B cell (primary cell): ENCODE results near the gene TMEM266. TPM values are rescaled to one million over a fixed set of nuclear protein-coding genes. Genes with fewer than 3 reads are reported as not detected.

Experiments used
- ATAC-seq: fragments of 200-7000 bp; cut with Tn5 transposase; one replicate; pipeline ENCODE4 v1.10.0; 2021; ENCODE audit warnings: low read depth, mild to moderate bottlenecking, moderate number of reproducible peaks, moderate library complexity
- CTCF ChIA-PET: fragments of 350-600 bp; sonication (Branson Sonifier 250); formaldehyde crosslinking; loops from one replicate; lab custom pipeline; 2021; ENCODE audit warnings: antibody characterized with exemption, inconsistent platforms; lab: Charles Lee
- POLR2A ChIA-PET: fragments of 350-600 bp; sonication (Branson Sonifier 250); formaldehyde crosslinking; loops from one replicate; lab custom pipeline; 2021; ENCODE audit warnings: antibody characterized with exemption; lab: Charles Lee
- DNase-seq: peaks from one replicate; pipeline ENCODE4 v3.0.0; 2013
- H2AFZ ChIP-seq: 2 replicates; pipeline ENCODE4 v1.6.1; 2012; ENCODE audit warnings: mild to moderate bottlenecking, low read depth, low read length; ENCODE audit not compliant: insufficient read depth, poor library complexity, severe bottlenecking
- H3K27ac ChIP-seq, 2 donors: 1 replicate in 1 of 2; 2 replicates in 1 of 2; pipeline ENCODE4 v1.5.1; 2012 to 2013; ENCODE audit warnings: low read length in 2 of 2, mild to moderate bottlenecking in 2 of 2, moderate library complexity in 1 of 2
- H3K27me3 ChIP-seq, 4 experiments: fragments of 200-600 bp in 1 of 4; sonication (generic) in 1 of 4; replicated peaks in 1 of 4; 1 replicate in 2 of 4; 2 replicates in 2 of 4; pipeline versions ENCODE4 v1.6.1 to v1.7.0; 2013 to 2016; ENCODE audit warnings: low read length in 3 of 4, mild to moderate bottlenecking in 2 of 4, mixed read lengths in 1 of 4, moderate library complexity in 1 of 4; ENCODE audit not compliant: insufficient read depth in 4 of 4, control insufficient read depth in 3 of 4; ENCODE audit errors: control extremely low read depth in 1 of 4
- H3K36me3 ChIP-seq, 2 experiments: replicated peaks in 1 of 2; 1 replicate in 1 of 2; 2 replicates in 1 of 2; pipeline versions ENCODE4 v1.6.1 to v1.7.1; 2013; ENCODE audit warnings: low read length in 1 of 2; ENCODE audit not compliant: insufficient read depth in 2 of 2, control insufficient read depth in 1 of 2; ENCODE audit errors: control extremely low read depth in 1 of 2, extremely low read depth in 1 of 2
- H3K4me1 ChIP-seq, 2 donors: fragments of 200-600 bp in 1 of 2; sonication (generic) in 1 of 2; 1 replicate in 1 of 2; 2 replicates in 1 of 2; pipeline versions ENCODE4 v1.5.1 to v1.6.1; 2013 to 2017; ENCODE audit warnings: low read length in 2 of 2; ENCODE audit not compliant: control insufficient read depth in 2 of 2, insufficient read depth in 2 of 2
- H3K4me2 ChIP-seq: replicated peaks from 2 replicates; pipeline ENCODE3; 2012; ENCODE audit warnings: mild to moderate bottlenecking, low read depth, low read length; ENCODE audit not compliant: poor library complexity, severe bottlenecking
- H3K4me3 ChIP-seq, 5 experiments: fragments of 200-600 bp in 1 of 5; sonication (generic) in 1 of 5; 1 replicate in 3 of 5; 2 replicates in 2 of 5; pipeline versions ENCODE4 v1.5.1 to v1.7.0; 2011 to 2016; ENCODE audit warnings: low read length in 4 of 5, mild to moderate bottlenecking in 4 of 5, low read depth in 2 of 5, control low read depth in 1 of 5, moderate library complexity in 1 of 5; ENCODE audit not compliant: insufficient read depth in 1 of 5; ENCODE audit errors: control extremely low read depth in 1 of 5, extremely low read depth in 1 of 5
- H3K79me2 ChIP-seq: fragments of 200-600 bp; sonication (generic); one replicate; pipeline ENCODE4 v1.6.0; 2016; ENCODE audit warnings: low read length; ENCODE audit not compliant: control insufficient read depth, insufficient read depth
- H3K9ac ChIP-seq: fragments of 200-600 bp; sonication (generic); 2 replicates; pipeline ENCODE4 v1.6.1; 2017; ENCODE audit warnings: mild to moderate bottlenecking, low read length, moderate library complexity
- H3K9me3 ChIP-seq, 3 donors: one replicate each; pipeline versions ENCODE4 v1.6.1 to v1.7.1; 2013; ENCODE audit warnings: low read length in 2 of 3; ENCODE audit not compliant: control insufficient read depth in 2 of 3, insufficient read depth in 1 of 3; ENCODE audit errors: control extremely low read depth in 1 of 3
- H4K20me1 ChIP-seq: 2 replicates; pipeline ENCODE4 v1.6.0; 2012; ENCODE audit warnings: mild to moderate bottlenecking, low read length; ENCODE audit not compliant: insufficient read depth, control insufficient read depth, poor library complexity, severe bottlenecking
- H3K27ac Mint-ChIP-seq: one replicate; pipeline ENCODE4 v1.8.0; 2021; ENCODE audit warnings: mixed read lengths
- H3K27me3 Mint-ChIP-seq: one replicate; pipeline ENCODE4 v1.8.0; 2021; ENCODE audit warnings: mixed read lengths
- H3K4me1 Mint-ChIP-seq: one replicate; pipeline ENCODE4 v1.8.0; 2021; ENCODE audit warnings: mixed read lengths
- H3K4me3 Mint-ChIP-seq: one replicate; pipeline ENCODE4 v1.8.0; 2021; ENCODE audit warnings: mixed read lengths
- H3K9me3 Mint-ChIP-seq: one replicate; pipeline ENCODE4 v1.8.0; 2022; ENCODE audit warnings: mixed read lengths; ENCODE audit not compliant: insufficient read depth
- EZH2 ChIP-seq: IDR thresholded peaks from 2 replicates; pipeline ENCODE4 v1.6.1; 2012; ENCODE audit warnings: borderline replicate concordance, low read depth, mild to moderate bottlenecking, moderate library complexity, low read length; ENCODE audit not compliant: insufficient read depth, poor library complexity, severe bottlenecking
- WGBS: methylation state at CpG from one replicate; pipeline ENCODE4 v1.1.5; 2013; ENCODE audit warnings: missing lambda C conversion rate; ENCODE audit not compliant: insufficient coverage; 5-methylcytosine and 5-hydroxymethylcytosine counted together
- intact Hi-C: fragments of 100-400 bp; cut with micrococcal nuclease; formaldehyde crosslinking; loops from one replicate; pipeline ENCODE4 v1.10.0; 2022
- polyA plus RNA-seq: library from polyadenylated mRNA; depleted of rRNA; stranded (reverse); fragments of >200 nt; gene quantifications from 2 replicates; pipeline ENCODE4 v1.2.3, GENCODE V29; 2012
- total RNA-seq, 2 donors: library from RNA; stranded (reverse); fragments of 120-200 nt in 1 of 2; gene quantifications; 1 replicate in 1 of 2; 2 replicates in 1 of 2; pipeline versions ENCODE4 v1.2.3 to v1.2.4, GENCODE V29; 2013 to 2022
- TF ChIP-seq, protein P1 (sequence below): fragments of 200-600 bp; IDR thresholded peaks from one replicate; pipeline ENCODE4 v1.8.0; 2022; ENCODE audit warnings: antibody characterized with exemption, mild to moderate bottlenecking

The TMEM266 gene
- total and polyA plus RNA-seq, 2 donors (not counting 1 experiment from before 2014, with no cell fraction given): not detected

DNA sequence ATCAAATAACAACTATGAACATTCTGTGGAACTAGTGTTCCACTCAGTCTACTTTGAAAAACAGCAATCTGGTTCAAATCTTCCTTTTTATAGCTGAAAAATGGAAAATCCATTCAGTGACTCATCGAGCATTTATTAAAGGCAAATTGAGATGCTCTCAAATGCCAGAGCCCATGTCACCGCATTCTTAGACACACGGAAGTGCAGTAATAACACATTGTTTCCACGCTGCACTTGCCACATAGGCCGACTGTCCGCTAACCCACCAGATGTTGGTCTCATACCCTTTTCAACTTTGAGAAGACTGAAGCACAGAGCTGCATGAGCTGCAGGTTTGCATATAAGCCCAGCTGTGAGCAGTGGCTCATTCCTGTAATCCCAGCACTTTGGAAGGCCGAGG is 95.9 kb downstream of the TMEM266 start:
- TF ChIP-seq EZH2: no peak
- TF ChIP-seq, protein P1, sequence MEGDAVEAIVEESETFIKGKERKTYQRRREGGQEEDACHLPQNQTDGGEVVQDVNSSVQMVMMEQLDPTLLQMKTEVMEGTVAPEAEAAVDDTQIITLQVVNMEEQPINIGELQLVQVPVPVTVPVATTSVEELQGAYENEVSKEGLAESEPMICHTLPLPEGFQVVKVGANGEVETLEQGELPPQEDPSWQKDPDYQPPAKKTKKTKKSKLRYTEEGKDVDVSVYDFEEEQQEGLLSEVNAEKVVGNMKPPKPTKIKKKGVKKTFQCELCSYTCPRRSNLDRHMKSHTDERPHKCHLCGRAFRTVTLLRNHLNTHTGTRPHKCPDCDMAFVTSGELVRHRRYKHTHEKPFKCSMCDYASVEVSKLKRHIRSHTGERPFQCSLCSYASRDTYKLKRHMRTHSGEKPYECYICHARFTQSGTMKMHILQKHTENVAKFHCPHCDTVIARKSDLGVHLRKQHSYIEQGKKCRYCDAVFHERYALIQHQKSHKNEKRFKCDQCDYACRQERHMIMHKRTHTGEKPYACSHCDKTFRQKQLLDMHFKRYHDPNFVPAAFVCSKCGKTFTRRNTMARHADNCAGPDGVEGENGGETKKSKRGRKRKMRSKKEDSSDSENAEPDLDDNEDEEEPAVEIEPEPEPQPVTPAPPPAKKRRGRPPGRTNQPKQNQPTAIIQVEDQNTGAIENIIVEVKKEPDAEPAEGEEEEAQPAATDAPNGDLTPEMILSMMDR: no peak
- ChIA-PET POLR2A (no interaction called here), CTCF (interaction anchor here (8.8 kb wide), 1 partner anchor 16 kb away, joined by 73 read pairs; no protein-coding TSS in a partner anchor)
- Mint-ChIP-seq H3K4me3 (no peak overlapping the region), H3K27ac (no peak overlapping the region), H3K9me3 (no peaks in the 10 kb centered on the region), H3K4me1 (peaks cover 7% of the 10 kb centered on the region), H3K27me3 (peaks cover 9% of the 10 kb centered on the region)
- no peaks in the 10 kb centered on the region for H3K27me3 ChIP-seq
- H3K79me2 ChIP-seq: no peaks in the 10 kb centered on the region
- intact Hi-C loops: no loop called here
- no peaks in the 10 kb centered on the region for H3K9me3 ChIP-seq
- no peak for ATAC-seq
- no peak for DNase-seq
- H4K20me1 ChIP-seq: no peaks in the 10 kb centered on the region
- peaks cover 3 to 4% of the 10 kb centered on the region in 2 donors for H3K4me1 ChIP-seq
- H3K9ac ChIP-seq: no peak overlapping the region
- no peak overlapping the region for H3K4me3 ChIP-seq
- no peak overlapping the region for H3K4me2 ChIP-seq
- 95% methylated on average over 6 of the region's 7 CpGs for WGBS
- H2AFZ ChIP-seq: no peak overlapping the region
- H3K27ac ChIP-seq: no peak overlapping the region
- no peaks in the 10 kb centered on the region for H3K36me3 ChIP-seq

- ChIA-PET CTCF (interaction anchor here (1.3 to 1.7 kb wide), 4 partner anchors 8 to 19 kb away, joined by 3 to 6 read pairs (median 4); no protein-coding TSS in a partner anchor), POLR2A (no interaction called here)
- DNase-seq (no peak), ATAC-seq (no peak)
- H3K4me3 ChIP-seq: no peak overlapping the region
- Mint-ChIP-seq H3K4me3 (no peak overlapping the region), H3K27me3 (peaks cover 9% of the 10 kb centered on the region), H3K9me3 (no peaks in the 10 kb centered on the region), H3K4me1 (no peaks in the 10 kb centered on the region), H3K27ac (no peak overlapping the region)
- no peaks in the 10 kb centered on the region for H3K9me3 ChIP-seq
- WGBS: no CpG with 5 or more reads among the region's 10 CpGs
- intact Hi-C loops: no loop called here
- H2AFZ ChIP-seq: no peak overlapping the region
- no peaks in the 10 kb centered on the region for H4K20me1 ChIP-seq
- no peak overlapping the region for H3K4me2 ChIP-seq
- H3K27ac ChIP-seq: no peak overlapping the region
- H3K27me3 ChIP-seq: no peaks in the 10 kb centered on the region
- no peaks in the 10 kb centered on the region for H3K79me2 ChIP-seq
- H3K4me1 ChIP-seq: no peaks in the 10 kb centered on the region
- no peak overlapping the region for H3K9ac ChIP-seq
- H3K36me3 ChIP-seq: no peaks in the 10 kb centered on the region
- no peak for TF ChIP-seq EZH2
- TF ChIP-seq, protein P1: no peak
These were observed 98.4 kb downstream of the TMEM266 start for GRCh38 chr15:76158226-76158625.
